Measurements from ENCODE around the gene STMP1. TPM values are rescaled to one million over a fixed set of nuclear protein-coding genes. Genes with fewer than 3 reads are reported as not detected.

STMP1 gene
- 46.3 to 48.6 TPM (median 47.7 TPM) in 3 replicates for total RNA-seq

- H3K27me3 Mint-ChIP-seq (ENCODE audit: low read depth) = no peaks in the 10 kb centered on the region
- peaks cover 2% of the 10 kb centered on the region for H3K36me3 Mint-ChIP-seq
- peak; percentile 94 to 96 for DNase-seq (ENCODE audit: low spot score in 2 of 2, unreplicated experiment in 2 of 2)
- peak within 1 kb of the TSS; percentile 87 for H3K4me3 Mint-ChIP-seq
- peaks cover 29% of the 10 kb centered on the region for H3K4me1 Mint-ChIP-seq
- H3K9me3 Mint-ChIP-seq = no peaks in the 10 kb centered on the region
- peak within 1 kb of the TSS; percentile 93 for H3K27ac Mint-ChIP-seq
- peak; percentile 88 for TF ChIP-seq CTCF (IDR thresholded peaks at IDR 0.05; ENCODE audit: unreplicated experiment)
Measured at GRCh38 chr7:135662373-135663114, at the start of gene STMP1. Gene STMP1 (plus strand): TSS chr7:135662514.

- no peak for TF ChIP-seq CTCF (IDR thresholded peaks at IDR 0.05; ENCODE audit: unreplicated experiment)
- Mint-ChIP-seq H3K4me1 (peaks cover 3% of the 10 kb centered on the region), H3K27ac (no peak overlapping the region), H3K36me3 (peaks cover 13% of the 10 kb centered on the region), H3K27me3 (ENCODE audit: low read depth) (no peaks in the 10 kb centered on the region), H3K9me3 (no peaks in the 10 kb centered on the region), H3K4me3 (no peak overlapping the region)
- no peak for DNase-seq (ENCODE audit: low spot score in 2 of 2, unreplicated experiment in 2 of 2)
Measured at GRCh38 chr7:135616136-135616535, 46.2 kb upstream of the STMP1 start.

GRCh38 chr7:135617781-135618180 is 44.5 kb upstream of the STMP1 start:
- DNase-seq (ENCODE audit: low spot score in 2 of 2, unreplicated experiment in 2 of 2) = no peak
- Mint-ChIP-seq H3K9me3 (no peaks in the 10 kb centered on the region), H3K4me1 (peaks cover 5% of the 10 kb centered on the region), H3K27ac (no peak overlapping the region), H3K4me3 (no peak overlapping the region), H3K36me3 (peaks cover 13% of the 10 kb centered on the region), H3K27me3 (ENCODE audit: low read depth) (no peaks in the 10 kb centered on the region)
- TF ChIP-seq CTCF (IDR thresholded peaks at IDR 0.05; ENCODE audit: unreplicated experiment) = no peak

GRCh38 chr7:135618510-135618909 is 43.8 kb upstream of the STMP1 start:
- Mint-ChIP-seq H3K27me3 (ENCODE audit: low read depth) (no peaks in the 10 kb centered on the region), H3K36me3 (peaks cover 16% of the 10 kb centered on the region), H3K4me3 (no peak overlapping the region), H3K9me3 (no peaks in the 10 kb centered on the region), H3K4me1 (peaks cover 5% of the 10 kb centered on the region), H3K27ac (no peak overlapping the region)
- DNase-seq (ENCODE audit: low spot score in 2 of 2, unreplicated experiment in 2 of 2) = no peak
- no peak for TF ChIP-seq CTCF (IDR thresholded peaks at IDR 0.05; ENCODE audit: unreplicated experiment)

- H3K9me3 Mint-ChIP-seq = no peaks in the 10 kb centered on the region
- TF ChIP-seq CTCF (IDR thresholded peaks at IDR 0.05; ENCODE audit: unreplicated experiment) = no peak
- H3K36me3 Mint-ChIP-seq = peaks cover 24% of the 10 kb centered on the region
- DNase-seq (ENCODE audit: low spot score in 2 of 2, unreplicated experiment in 2 of 2) = no peak
- no peaks in the 10 kb centered on the region for H3K27me3 Mint-ChIP-seq (ENCODE audit: low read depth)
- peaks cover 5% of the 10 kb centered on the region for H3K4me1 Mint-ChIP-seq
- no peak overlapping the region for H3K27ac Mint-ChIP-seq
- no peak overlapping the region for H3K4me3 Mint-ChIP-seq
Measured at GRCh38 chr7:135620447-135620846, 41.9 kb upstream of the STMP1 start.
